Activated T-helper 2 cell treated with anti-CD3 and anti-CD28 coated beads, Interferon-gamma antibody, Interleukin-2, Interleukin-4, amounts not matched to agents 10 μg/mL and 5 μg/mL and 100 μg/mL, durations not matched to agents 14 hours and 24 hours and 36 hours (primary cell): ENCODE results near the gene DOC2B. TPM values are rescaled to one million over a fixed set of nuclear protein-coding genes. Genes with fewer than 3 reads are reported as not detected.
A peak's percentile ranks its signal among the peaks of the same experiment; 100 is the strongest.
"Not testable (repeated sequence)": the region's sequence is repeated elsewhere in the genome, so short reads cannot be mapped to it uniquely, and the experiment has no call there.

Source experiments
- DNase-seq: peaks from one replicate; pipeline ENCODE4 v3.0.0; 2021; ENCODE audit warnings: low spot score
- H3K27ac Mint-ChIP-seq: one replicate; pipeline ENCODE4 v1.8.0; 2021; ENCODE audit warnings: mixed read lengths
- H3K27me3 Mint-ChIP-seq: one replicate; pipeline ENCODE4 v1.8.0; 2021; ENCODE audit warnings: low read depth, mixed read lengths
- H3K36me3 Mint-ChIP-seq: one replicate; pipeline ENCODE4 v1.8.0; 2021; ENCODE audit warnings: low read depth, mixed read lengths
- H3K4me1 Mint-ChIP-seq: one replicate; pipeline ENCODE4 v1.8.0; 2021; ENCODE audit warnings: low read depth, mixed read lengths
- H3K4me3 Mint-ChIP-seq: one replicate; pipeline ENCODE4 v1.8.0; 2021; ENCODE audit warnings: low read depth, mild to moderate bottlenecking, moderate library complexity, mixed read lengths
- H3K9me3 Mint-ChIP-seq: one replicate; pipeline ENCODE4 v1.8.0; 2021; ENCODE audit warnings: mixed read lengths
- intact Hi-C: fragments of 100-400 bp; cut with micrococcal nuclease; formaldehyde crosslinking; loops from one replicate; pipeline ENCODE4 v1.15.1; 2023
- total RNA-seq: library from RNA; stranded (reverse); gene quantifications from 2 replicates; pipeline ENCODE4 v1.2.3, GENCODE V29; 2022

The DOC2B gene
- 0.30 and 0.37 TPM in 2 replicates for total RNA-seq

DNA sequence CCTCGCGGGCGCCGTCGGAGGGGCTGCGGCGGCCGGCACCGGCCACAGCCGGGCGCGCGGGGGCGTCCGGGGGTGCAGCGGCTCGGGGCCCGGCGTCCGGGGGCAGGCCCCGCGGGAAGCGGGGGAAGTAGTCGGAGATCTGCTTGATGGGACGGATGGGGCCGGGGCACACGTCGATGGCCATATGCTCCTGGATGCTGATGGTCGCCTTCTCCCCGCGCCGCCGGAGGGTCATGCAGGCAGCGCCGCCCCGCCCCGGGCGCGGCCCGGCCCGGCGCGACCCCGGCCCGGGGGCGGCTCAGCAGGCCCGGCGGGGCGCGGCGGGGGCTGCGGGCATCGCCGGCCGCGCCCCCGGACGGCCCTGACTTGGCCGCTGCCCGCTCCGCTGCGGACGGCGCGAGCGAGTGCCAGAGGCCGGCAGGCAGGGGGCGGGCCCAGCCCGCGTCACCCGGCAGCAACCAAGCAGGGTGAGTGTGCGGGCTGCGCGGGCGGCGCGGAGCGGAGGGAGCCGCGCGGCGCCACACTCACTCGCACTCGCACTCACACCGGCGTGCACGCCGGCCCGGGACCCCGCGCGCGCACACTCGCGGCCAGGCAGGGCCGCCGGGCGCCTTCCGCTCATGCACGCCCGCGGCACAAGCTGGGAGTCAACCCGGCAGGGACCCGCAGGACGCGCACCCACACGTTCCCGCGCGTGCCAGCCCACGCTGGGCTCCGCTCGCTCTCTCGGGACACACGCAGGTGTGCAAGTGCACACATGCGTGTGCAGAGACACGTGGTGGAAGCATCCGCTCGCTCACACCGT lies at the start of gene DOC2B:
DOC2B (minus strand) TSS at position 406 of the 805 bp plus-strand sequence; CDS start at position 235, 171 bp downstream.
- Mint-ChIP-seq H3K27me3 (peaks cover 44% of the 10 kb centered on the region), H3K4me1 (peaks cover 16% of the 10 kb centered on the region), H3K4me3 (peak within 1 kb of the TSS; percentile 50), H3K9me3 (no peaks in the 10 kb centered on the region), H3K27ac (no peak within 1 kb of the TSS), H3K36me3 (no peaks in the 10 kb centered on the region)
- no peak for DNase-seq
- intact Hi-C loops, result no loop called here

DNA sequence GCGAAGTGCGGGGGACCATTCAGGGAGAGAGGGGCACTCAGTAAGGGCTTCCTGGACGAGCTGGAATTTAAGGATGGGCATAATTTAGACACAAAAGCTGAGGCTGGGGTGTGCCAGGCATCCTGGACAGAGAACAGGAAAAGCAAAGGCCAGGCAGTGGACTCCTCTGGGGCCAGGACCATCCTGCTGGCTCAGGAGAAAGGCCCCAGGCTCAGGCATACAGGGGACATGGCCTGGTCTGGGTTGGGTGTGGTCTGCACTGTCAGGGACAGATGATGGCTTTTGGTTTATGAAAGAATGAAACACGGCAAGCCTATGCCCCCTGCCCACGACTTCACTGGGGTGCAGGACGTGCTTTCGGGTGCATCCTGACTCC lies 48.9 kb upstream of the DOC2B start:
- Mint-ChIP-seq H3K9me3 (no peaks in the 10 kb centered on the region), H3K27me3 (peaks cover 8% of the 10 kb centered on the region), H3K4me1 (no peaks in the 10 kb centered on the region), H3K27ac (no peak overlapping the region), H3K36me3 (no peaks in the 10 kb centered on the region), H3K4me3 (no peak overlapping the region)
- intact Hi-C loops, result no loop called here
- no peak for DNase-seq

DNA sequence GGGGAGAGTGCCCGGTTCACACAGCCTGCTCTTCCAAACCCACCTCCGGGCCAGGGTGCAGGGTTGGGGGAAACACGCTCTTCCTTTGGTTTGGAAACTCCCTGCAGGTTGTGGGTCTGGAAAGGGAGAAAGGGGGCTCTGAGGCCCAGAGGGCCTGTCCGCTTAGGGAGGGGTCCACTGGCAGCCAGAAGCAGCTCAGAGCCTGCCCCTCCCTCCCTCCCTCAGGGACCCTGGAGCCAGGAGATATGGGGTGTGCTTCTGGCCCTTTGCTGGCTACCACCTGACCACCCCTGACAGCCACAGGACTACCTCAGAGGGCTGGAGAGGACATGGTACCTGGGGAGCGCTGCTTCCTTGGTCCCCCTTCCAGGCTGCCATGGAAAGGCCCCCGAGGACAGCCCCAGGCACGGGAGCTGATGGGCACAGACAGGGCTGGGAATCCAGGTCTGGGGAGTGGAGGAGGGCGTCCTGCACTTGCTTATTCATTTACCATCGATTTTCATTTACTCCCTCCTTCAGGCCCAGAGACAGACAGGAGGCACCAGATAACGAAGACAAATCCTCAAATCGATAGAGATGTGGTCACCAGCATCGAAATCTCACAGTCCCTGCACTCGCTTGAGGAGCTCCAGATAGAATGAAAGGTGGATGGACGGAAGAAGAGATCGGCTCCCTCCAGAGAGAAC lies 48.4 kb upstream of the DOC2B start:
- no peak for DNase-seq
- H3K36me3 Mint-ChIP-seq, result no peaks in the 10 kb centered on the region
- no peaks in the 10 kb centered on the region for H3K4me1 Mint-ChIP-seq
- peaks cover 6% of the 10 kb centered on the region for H3K27me3 Mint-ChIP-seq
- intact Hi-C loops, result no loop called here
- H3K9me3 Mint-ChIP-seq, result no peaks in the 10 kb centered on the region
- H3K4me3 Mint-ChIP-seq, result no peak overlapping the region
- no peak overlapping the region for H3K27ac Mint-ChIP-seq

DNA sequence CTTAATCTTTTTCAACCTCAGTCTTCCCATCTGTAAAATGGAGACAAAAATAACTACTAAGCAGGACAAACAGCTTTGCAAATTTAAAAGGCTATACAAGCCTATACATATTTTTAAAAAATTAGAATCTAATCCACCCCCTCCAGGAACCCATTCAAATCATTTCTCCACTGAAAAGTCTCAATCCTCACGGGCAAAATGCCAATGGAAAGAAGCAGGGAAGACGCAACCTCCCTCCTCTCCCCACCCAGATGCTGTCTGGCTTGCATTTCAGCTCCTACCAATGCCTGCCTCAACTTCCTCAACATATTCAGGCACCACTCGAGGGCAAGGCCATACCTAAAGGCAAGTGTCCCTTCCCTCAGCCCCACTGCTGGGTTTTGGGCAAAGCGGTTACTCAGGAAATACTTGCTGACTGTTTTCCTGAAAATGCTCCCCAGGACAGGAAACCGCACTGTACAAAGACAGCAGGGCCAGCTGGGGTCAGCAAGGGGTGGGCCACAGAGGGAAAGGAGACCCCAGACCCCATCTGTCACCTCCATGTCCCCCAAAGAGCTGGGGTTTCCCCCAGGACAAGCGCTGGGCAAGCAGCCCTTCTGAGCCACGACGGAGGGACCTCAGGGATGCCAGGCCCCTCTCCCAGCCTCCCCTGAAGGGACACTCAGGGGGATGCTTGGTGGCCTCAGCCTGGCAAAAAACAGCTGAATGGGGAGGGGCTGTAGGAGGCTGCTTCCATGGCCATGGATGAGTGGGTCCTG lies 47.7 kb upstream of the DOC2B start:
- DNase-seq, result no peak
- intact Hi-C loops, result no loop called here
- H3K4me3 Mint-ChIP-seq, result no peak overlapping the region
- H3K27ac Mint-ChIP-seq, result no peak overlapping the region
- H3K36me3 Mint-ChIP-seq, result no peaks in the 10 kb centered on the region
- H3K9me3 Mint-ChIP-seq, result no peaks in the 10 kb centered on the region
- no peaks in the 10 kb centered on the region for H3K27me3 Mint-ChIP-seq
- H3K4me1 Mint-ChIP-seq, result no peaks in the 10 kb centered on the region

DNA sequence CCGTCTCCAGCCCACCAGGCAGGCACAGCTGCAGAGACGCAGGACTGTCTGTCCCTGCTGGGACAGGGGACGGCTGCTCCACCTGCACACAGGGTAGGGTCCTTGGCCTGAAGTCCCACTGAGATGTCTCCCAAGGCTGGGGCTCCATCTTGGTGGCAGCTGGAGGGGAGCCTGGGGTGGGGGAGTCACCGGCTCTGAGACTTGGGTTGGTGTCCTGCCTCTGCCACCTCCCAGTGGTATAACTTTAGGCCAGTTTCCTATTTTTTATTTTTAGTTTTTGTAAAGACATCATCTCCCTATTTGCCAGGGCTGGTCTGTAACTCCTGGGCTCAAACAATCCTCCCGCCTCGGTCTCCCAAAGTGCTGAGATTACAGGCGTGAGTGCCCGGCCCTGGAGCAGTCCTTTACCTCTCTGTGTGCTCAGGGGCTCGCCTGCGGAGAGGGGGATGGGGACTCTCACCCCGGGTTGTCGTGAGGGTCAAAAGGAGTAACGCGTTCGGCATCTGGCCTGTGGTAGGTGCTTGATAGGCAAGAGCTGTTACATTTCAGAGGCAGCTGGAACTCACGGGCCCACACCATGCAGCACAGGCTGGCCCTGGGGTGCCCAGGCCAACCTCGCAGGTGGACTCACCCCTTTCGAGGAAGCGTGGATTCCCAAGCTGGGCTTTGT lies 46.6 kb upstream of the DOC2B start:
- Mint-ChIP-seq H3K36me3 (no peaks in the 10 kb centered on the region), H3K27me3 (no peaks in the 10 kb centered on the region), H3K9me3 (no peaks in the 10 kb centered on the region), H3K4me3 (no peak overlapping the region), H3K4me1 (no peaks in the 10 kb centered on the region), H3K27ac (no peak overlapping the region)
- no peak for DNase-seq
- intact Hi-C loops, result no loop called here

DNA sequence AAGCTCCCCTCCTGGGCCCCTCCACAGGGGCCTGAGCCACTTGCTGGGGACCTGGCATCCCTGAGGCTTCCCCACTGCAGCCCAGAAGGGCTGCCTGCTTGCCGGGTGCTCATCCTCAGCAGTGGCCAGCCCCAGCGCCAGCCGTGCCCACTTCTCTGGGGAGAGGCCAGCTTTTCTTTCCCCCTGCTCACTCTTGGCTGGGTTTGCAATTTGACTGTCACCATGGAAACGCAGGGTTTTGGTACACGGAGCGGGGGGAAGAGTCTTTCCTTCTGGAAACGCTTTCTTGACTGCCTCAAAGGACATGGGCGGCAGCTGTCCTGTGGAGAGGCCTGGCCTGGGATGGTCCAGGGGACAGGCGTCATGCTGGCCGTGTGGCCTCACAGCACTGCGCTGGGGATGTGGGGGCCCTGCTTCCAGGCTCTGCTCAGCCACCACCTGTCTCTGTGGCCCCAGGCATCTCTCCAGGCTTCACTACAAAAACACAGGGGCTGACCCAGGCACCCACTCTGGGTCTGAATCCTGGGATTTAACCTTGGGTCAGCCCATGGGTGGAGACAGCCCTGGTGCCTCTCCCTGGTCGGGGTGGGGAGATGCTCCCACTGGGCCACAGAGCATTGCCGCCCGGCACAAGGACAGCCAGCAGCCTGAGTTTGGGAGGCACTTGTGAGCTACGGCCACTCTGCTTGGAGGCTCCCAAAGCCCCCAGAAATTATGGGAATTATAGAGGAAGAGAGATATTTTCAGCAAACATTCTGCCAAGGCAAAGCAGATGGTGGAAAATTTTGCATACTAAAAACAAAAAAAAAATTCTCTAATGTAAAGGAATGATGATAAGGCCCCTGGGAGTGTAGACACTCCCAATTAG lies 45.9 kb upstream of the DOC2B start:
- H3K27me3 Mint-ChIP-seq, result no peaks in the 10 kb centered on the region
- no peak for DNase-seq
- no peaks in the 10 kb centered on the region for H3K4me1 Mint-ChIP-seq
- no peak overlapping the region for H3K27ac Mint-ChIP-seq
- no peaks in the 10 kb centered on the region for H3K9me3 Mint-ChIP-seq
- H3K36me3 Mint-ChIP-seq, result no peaks in the 10 kb centered on the region
- H3K4me3 Mint-ChIP-seq, result no peak overlapping the region
- intact Hi-C loops, result no loop called here

DNA sequence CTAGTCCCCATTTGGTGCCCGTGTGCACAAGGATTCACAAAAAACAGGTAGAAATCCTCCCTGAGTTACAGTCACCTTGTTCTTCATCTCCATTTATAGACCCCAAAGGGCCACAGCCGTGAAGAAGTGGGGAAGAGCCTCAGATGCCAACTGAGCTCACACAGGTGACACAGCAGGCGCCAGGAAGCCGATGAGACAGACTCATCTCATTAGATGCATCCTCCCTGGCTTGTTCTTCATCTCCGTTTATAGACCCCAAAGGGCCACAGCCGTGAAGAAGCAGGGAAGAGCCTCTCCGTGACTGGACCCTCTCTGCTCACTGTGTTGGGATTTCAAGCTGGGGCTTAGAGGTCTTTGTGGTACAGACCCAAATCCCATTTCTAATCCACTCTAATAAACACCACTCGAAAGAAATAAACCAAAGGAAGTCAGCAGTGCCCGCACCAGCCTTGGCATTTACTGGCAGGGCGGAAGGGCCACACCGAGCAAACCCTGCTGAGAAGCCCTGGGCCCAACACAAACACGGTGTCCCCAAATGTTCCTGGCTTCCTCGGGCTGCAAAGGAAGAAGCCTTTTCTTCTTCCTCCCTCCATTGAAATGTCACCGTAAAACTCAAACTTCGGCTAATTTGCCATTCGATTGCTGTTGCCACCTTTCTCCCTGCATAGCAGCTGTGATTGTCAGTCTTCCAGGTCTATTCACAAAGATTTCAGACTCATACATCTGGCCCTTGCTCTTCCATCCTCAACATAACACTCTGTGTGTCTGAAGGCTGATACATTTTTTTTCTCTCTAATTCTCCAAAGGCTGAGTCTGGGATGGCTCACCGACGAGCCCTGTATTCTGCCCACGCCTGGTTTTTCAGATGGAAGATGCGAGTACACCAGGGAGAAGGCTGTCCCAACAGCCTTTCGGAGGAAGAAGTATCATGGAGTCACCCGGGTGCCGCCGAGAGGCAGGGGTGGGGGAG lies 44.9 kb upstream of the DOC2B start:
- Mint-ChIP-seq H3K4me1 (no peaks in the 10 kb centered on the region), H3K27me3 (no peaks in the 10 kb centered on the region), H3K36me3 (no peaks in the 10 kb centered on the region), H3K9me3 (no peaks in the 10 kb centered on the region), H3K4me3 (no peak overlapping the region), H3K27ac (no peak overlapping the region)
- intact Hi-C loops, result no loop called here
- no peak for DNase-seq

DNA sequence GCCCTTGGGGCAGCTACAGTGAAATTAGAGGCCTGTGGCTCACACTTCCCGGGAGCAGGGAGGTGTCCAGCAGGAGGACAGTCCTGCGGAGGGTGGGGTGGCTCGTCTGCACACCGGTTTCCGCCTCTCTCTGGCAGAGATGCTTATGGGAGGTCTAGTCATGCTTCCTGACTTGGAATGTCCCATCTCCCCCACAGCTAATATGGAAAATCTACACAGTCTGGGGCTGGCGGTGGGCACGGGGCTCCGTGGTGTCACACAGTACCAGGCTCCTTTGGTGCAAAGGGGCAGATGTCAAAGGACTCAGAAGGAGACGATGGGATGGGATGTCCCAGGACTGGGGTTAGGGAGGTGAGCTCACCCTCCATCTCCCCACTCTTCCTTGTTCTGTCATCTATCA lies 44.1 kb upstream of the DOC2B start:
- H3K27ac Mint-ChIP-seq, result no peak overlapping the region
- H3K9me3 Mint-ChIP-seq, result no peaks in the 10 kb centered on the region

DNA sequence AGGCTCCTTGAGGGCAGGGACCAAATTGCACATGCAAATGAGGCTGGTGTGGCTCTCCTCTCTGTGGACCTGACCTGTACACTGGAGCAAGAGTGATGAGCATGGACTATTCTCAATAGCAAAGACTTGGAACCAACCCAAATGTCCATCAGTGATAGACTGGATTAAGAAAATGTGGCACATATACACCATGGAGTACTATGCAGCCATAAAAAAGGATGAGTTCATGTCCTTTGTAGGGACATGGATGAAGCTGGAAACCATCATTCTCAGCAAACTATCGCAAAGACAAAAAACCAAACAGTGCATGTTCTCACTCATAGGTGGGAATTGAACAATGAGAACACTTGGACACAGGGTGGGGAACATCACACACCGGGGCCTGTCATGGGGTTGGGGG lies 43.1 kb upstream of the DOC2B start:
- H3K27me3 Mint-ChIP-seq, H3K4me3 Mint-ChIP-seq, DNase-seq, H3K4me1 Mint-ChIP-seq, H3K27ac Mint-ChIP-seq, H3K9me3 Mint-ChIP-seq, H3K36me3 Mint-ChIP-seq, intact Hi-C loops: not testable (repeated sequence)

More for the DNA sequence above, 44.1 kb upstream of the DOC2B start:
- no peaks in the 10 kb centered on the region for H3K27me3 Mint-ChIP-seq
- no peaks in the 10 kb centered on the region for H3K4me1 Mint-ChIP-seq
- no peak for DNase-seq
- no peak overlapping the region for H3K4me3 Mint-ChIP-seq
- intact Hi-C loops, result no loop called here
- no peaks in the 10 kb centered on the region for H3K36me3 Mint-ChIP-seq

DNA sequence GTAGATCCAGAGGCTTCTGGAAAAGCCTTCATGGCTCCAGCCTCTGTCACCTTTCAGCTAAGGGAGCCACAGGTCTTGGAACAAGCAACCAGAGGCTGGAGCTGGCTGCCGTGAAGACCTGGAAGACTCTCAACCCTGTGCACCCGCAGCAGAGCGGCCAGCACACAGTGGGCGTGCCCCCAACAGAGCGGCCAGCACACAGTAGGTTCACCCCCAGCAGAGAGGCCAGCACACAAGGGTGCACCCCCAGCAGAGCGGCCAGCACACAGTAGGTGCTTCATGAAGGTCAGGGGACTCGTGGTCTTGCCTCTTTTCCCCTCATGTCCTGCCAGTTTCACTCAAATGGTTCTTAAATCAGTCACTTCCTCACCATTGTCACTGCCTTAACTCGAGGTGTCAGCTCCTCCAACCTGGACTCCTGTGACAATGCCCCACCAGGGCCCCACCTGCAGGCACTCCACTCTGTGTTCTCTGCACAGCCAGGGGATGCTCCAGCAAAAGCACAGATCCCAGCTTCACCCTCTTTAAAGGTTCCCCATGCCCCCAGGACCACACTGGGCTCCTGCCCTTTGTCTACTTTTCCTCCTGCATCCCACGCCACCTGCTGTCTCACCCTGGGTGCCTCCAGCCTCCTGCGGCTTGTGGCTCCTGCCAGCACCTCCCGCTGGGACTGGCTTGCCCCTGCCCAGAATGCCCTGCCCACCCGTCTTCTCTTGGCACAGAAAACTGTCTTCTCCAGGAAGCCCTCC lies 42.4 kb upstream of the DOC2B start:
- Mint-ChIP-seq H3K4me1 (no peaks in the 10 kb centered on the region), H3K27ac (no peak overlapping the region), H3K27me3 (no peaks in the 10 kb centered on the region), H3K4me3 (no peak overlapping the region), H3K36me3 (no peaks in the 10 kb centered on the region), H3K9me3 (no peaks in the 10 kb centered on the region)
- intact Hi-C loops, result no loop called here
- DNase-seq, result no peak

DNA sequence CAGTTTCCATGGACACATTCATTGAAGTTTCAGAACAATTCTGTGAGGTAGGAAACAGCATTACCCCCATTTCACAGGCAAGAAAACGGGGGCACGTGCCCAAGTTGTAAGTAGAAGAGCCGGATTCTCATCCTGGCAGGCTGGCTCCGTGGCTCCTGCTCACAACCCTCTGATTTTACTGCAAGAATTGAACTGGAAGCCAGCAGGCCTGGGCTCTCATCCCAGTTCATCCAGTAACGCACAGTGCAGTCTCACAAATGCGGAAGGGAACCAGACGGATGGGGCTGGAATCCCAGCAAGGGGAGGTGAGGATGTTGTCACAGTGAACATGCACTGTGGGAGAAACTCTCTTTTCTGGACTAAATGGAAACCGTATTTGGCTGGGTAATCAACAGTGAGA lies 40.7 kb upstream of the DOC2B start:
- no peaks in the 10 kb centered on the region for H3K9me3 Mint-ChIP-seq
- intact Hi-C loops, result no loop called here
- no peaks in the 10 kb centered on the region for H3K36me3 Mint-ChIP-seq
- no peak overlapping the region for H3K27ac Mint-ChIP-seq
- H3K4me1 Mint-ChIP-seq, result no peaks in the 10 kb centered on the region
- DNase-seq, result no peak
- H3K27me3 Mint-ChIP-seq, result no peaks in the 10 kb centered on the region
- no peak overlapping the region for H3K4me3 Mint-ChIP-seq
